OCI-M1 (cell line): ENCODE results near the gene PITPNC1.
"Not testable (repeated sequence)": the region's sequence is repeated elsewhere in the genome, so short reads cannot be mapped to it uniquely, and the experiment has no call there.

Experiments
- DNase-seq: peaks from one replicate; lab custom pipeline; 2025; lab: John Stamatoyannopoulos, UW

PITPNC1 gene

GRCh38 chr17:67725373-67725791, 348.3 kb downstream of the PITPNC1 start:
- DNase-seq: no peak

- no peak for DNase-seq
Measured at GRCh38 chr17:67725807-67726206, 348.7 kb downstream of the PITPNC1 start.

GRCh38 chr17:67727152-67728039, 350.3 kb downstream of the PITPNC1 start:
- not testable (repeated sequence) for DNase-seq

- DNase-seq: no peak
Measured at GRCh38 chr17:67729903-67730302, 352.8 kb downstream of the PITPNC1 start.

- DNase-seq: no peak
Measured at GRCh38 chr17:67730731-67731130, 353.6 kb downstream of the PITPNC1 start.

GRCh38 chr17:67733449-67733848, 356.4 kb downstream of the PITPNC1 start:
- DNase-seq: no peak

GRCh38 chr17:67737145-67737544, 360.1 kb downstream of the PITPNC1 start:
- DNase-seq: no peak

- DNase-seq: no peak
Measured at GRCh38 chr17:67742025-67742424, 364.9 kb downstream of the PITPNC1 start.
